Activated CD8-positive, alpha-beta memory T cell treated with anti-CD3 and anti-CD28 coated beads for 24 hours (primary cell): ENCODE results near the gene AGPAT3.

Experiments used
- DNase-seq: peaks from one replicate; pipeline ENCODE4 v3.0.0-alpha.2; 2020

AGPAT3 gene

GRCh38 chr21:44005593-44005992 lies 140.6 kb downstream of the AGPAT3 start:
- no peak for DNase-seq

- DNase-seq, result no peak
Observed at GRCh38 chr21:44006017-44006619, 141.1 kb downstream of the AGPAT3 start.

- no peak for DNase-seq
Observed at GRCh38 chr21:44006656-44007055, 141.6 kb downstream of the AGPAT3 start.

- DNase-seq, result no peak
Observed at GRCh38 chr21:44010429-44010828, 145.4 kb downstream of the AGPAT3 start.

GRCh38 chr21:44011123-44011522 lies 146.1 kb downstream of the AGPAT3 start:
- DNase-seq, result no peak

GRCh38 chr21:44011579-44012473 lies 146.8 kb downstream of the AGPAT3 start, which contains the start of gene TRAPPC10:
Gene TRAPPC10, plus strand, starts transcription at chr21:44012309. Its CDS starts 185 bp downstream, at chr21:44012494.
- DNase-seq, result peak; percentile 90

- peak; percentile 93 for DNase-seq
Observed at GRCh38 chr21:44012474-44013379, 147.7 kb downstream of the AGPAT3 start.

- no peak for DNase-seq
Observed at GRCh38 chr21:44013380-44014088, 148.5 kb downstream of the AGPAT3 start.

- no peak for DNase-seq
Observed at GRCh38 chr21:44017601-44018000, 152.6 kb downstream of the AGPAT3 start.

GRCh38 chr21:44018127-44018526 lies 153.1 kb downstream of the AGPAT3 start:
- no peak for DNase-seq

GRCh38 chr21:44018813-44019567 lies 154.0 kb downstream of the AGPAT3 start:
- no peak for DNase-seq

GRCh38 chr21:44019568-44019958 lies 154.5 kb downstream of the AGPAT3 start:
- no peak for DNase-seq

GRCh38 chr21:44020551-44020950 lies 155.5 kb downstream of the AGPAT3 start:
- DNase-seq, result no peak

GRCh38 chr21:44021064-44021463 lies 156.0 kb downstream of the AGPAT3 start:
- no peak for DNase-seq

GRCh38 chr21:44024257-44024656 lies 159.2 kb downstream of the AGPAT3 start:
- DNase-seq, result no peak

- DNase-seq, result no peak
Observed at GRCh38 chr21:44024887-44025353, 159.9 kb downstream of the AGPAT3 start.

- DNase-seq, result no peak
Observed at GRCh38 chr21:44027607-44028286, 162.7 kb downstream of the AGPAT3 start.

GRCh38 chr21:44028287-44028659 lies 163.2 kb downstream of the AGPAT3 start:
- no peak for DNase-seq

GRCh38 chr21:44029460-44030087 lies 164.6 kb downstream of the AGPAT3 start:
- no peak for DNase-seq

GRCh38 chr21:44035244-44035643 lies 170.2 kb downstream of the AGPAT3 start:
- DNase-seq, result no peak
